GM12872 (cell line): ENCODE results near the gene PRF1.

Experiments
- CTCF ChIP-seq: IDR thresholded peaks from 3 replicates; pipeline ENCODE4 v1.5.1; 2011; ENCODE audit warnings: low read depth, mild to moderate bottlenecking, low read length, moderate library complexity; ENCODE audit not compliant: insufficient read depth

The PRF1 gene

GRCh38 chr10:70598857-70599295, 3.7 kb downstream of the PRF1 start:
- no peak for TF ChIP-seq CTCF

GRCh38 chr10:70597856-70598815, 4.4 kb downstream of the PRF1 start:
- no peak for TF ChIP-seq CTCF

- TF ChIP-seq CTCF, result no peak
Measured at GRCh38 chr10:70596860-70597809, 5.4 kb downstream of the PRF1 start.

- no peak for TF ChIP-seq CTCF
Measured at GRCh38 chr10:70596110-70596798, 6.3 kb downstream of the PRF1 start.

- no peak for TF ChIP-seq CTCF
Measured at GRCh38 chr10:70595566-70596016, 7.0 kb downstream of the PRF1 start.

- TF ChIP-seq CTCF, result no peak
Measured at GRCh38 chr10:70594161-70594560, 8.4 kb downstream of the PRF1 start.
